SK-N-SH (cell line): ENCODE data around the gene CD36. TPM values are rescaled to one million over a fixed set of nuclear protein-coding genes. Genes with fewer than 3 reads are reported as not detected.

ENCODE experiments used
- CTCF ChIA-PET: fragments of 300-600, 350-600 bp; formaldehyde crosslinking; extraction: SDS; loops from one replicate; lab custom pipeline; 2021; lab: Yijun Ruan, JAX
- POLR2A ChIA-PET: fragments of 350-600 bp; sonication (Branson Sonifier 250); formaldehyde crosslinking; extraction: SDS; loops from one replicate; lab custom pipeline; 2020; ENCODE audit warnings: antibody characterized with exemption, inconsistent platforms; lab: Yijun Ruan, JAX
- DNase-seq: peaks from one replicate; pipeline ENCODE4 v3.0.0; 2012
- H2AFZ ChIP-seq: fragments of 200-600 bp; sonication (generic); 2 replicates; pipeline ENCODE4 v1.8.1; 2016; ENCODE audit warnings: antibody characterized with exemption, mild to moderate bottlenecking, low read depth
- H3F3A ChIP-seq: fragments of 200-600 bp; sonication (generic); replicated peaks from 2 replicates; pipeline ENCODE3; 2016; ENCODE audit warnings: antibody characterized with exemption, mild to moderate bottlenecking; ENCODE audit not compliant: insufficient read depth
- H3K27ac ChIP-seq, 2 experiments: fragments of 200-500 bp in 1 of 2; fragments of 200-600 bp in 1 of 2; sonication (Bioruptor generic) in 1 of 2; sonication (generic), shearing (Covaris generic) in 1 of 2; 2 replicates each; pipeline versions ENCODE4 v1.5.1 to v1.6.1; 2014 to 2016; ENCODE audit warnings: low read depth in 2 of 2, inconsistent platforms in 1 of 2, low read length in 1 of 2, mild to moderate bottlenecking in 1 of 2, mixed read lengths in 1 of 2
- H3K27me3 ChIP-seq: fragments of 200-600 bp; sonication (generic), shearing (Covaris generic); 2 replicates; pipeline ENCODE4 v1.6.1; 2016; ENCODE audit warnings: mixed run types; ENCODE audit not compliant: insufficient read depth
- H3K36me3 ChIP-seq, 2 experiments: fragments of 200-500 bp in 1 of 2; fragments of 200-600 bp in 1 of 2; sonication (Bioruptor generic) in 1 of 2; sonication (generic) in 1 of 2; replicated peaks in 1 of 2; 2 replicates each; pipeline versions ENCODE3 to v1.5.1; 2014 to 2016; ENCODE audit warnings: low read length in 1 of 2, mild to moderate bottlenecking in 1 of 2; ENCODE audit not compliant: insufficient read depth in 2 of 2, control insufficient read depth in 1 of 2
- H3K4me1 ChIP-seq, 2 experiments: fragments of 200-500 bp in 1 of 2; fragments of 200-600 bp in 1 of 2; sonication (Bioruptor generic) in 1 of 2; sonication (generic), shearing (Covaris generic) in 1 of 2; 2 replicates each; pipeline versions ENCODE4 v1.5.1 to v1.6.1; 2014 to 2016; ENCODE audit warnings: low read depth in 1 of 2, low read length in 1 of 2, mixed run types in 1 of 2; ENCODE audit not compliant: insufficient read depth in 2 of 2, control insufficient read depth in 1 of 2
- H3K4me2 ChIP-seq: fragments of 200-600 bp; sonication (generic), shearing (Covaris generic); 2 replicates; pipeline ENCODE4 v1.6.1; 2017; ENCODE audit warnings: mixed run types
- H3K4me3 ChIP-seq, 2 experiments: fragments of 200-500 bp in 1 of 2; fragments of 200-600 bp in 1 of 2; sonication (Bioruptor generic) in 1 of 2; sonication (generic), shearing (Covaris generic) in 1 of 2; 2 replicates each; pipeline versions ENCODE4 v1.5.1 to v1.8.1; 2014 to 2016; ENCODE audit warnings: low read depth in 2 of 2, inconsistent platforms in 1 of 2, low read length in 1 of 2, mild to moderate bottlenecking in 1 of 2, mixed read lengths in 1 of 2, moderate library complexity in 1 of 2
- H3K79me2 ChIP-seq: fragments of 200-600 bp; sonication (generic); 2 replicates; pipeline ENCODE4 v1.8.1; 2017; ENCODE audit warnings: mild to moderate bottlenecking; ENCODE audit not compliant: insufficient read depth
- H3K9ac ChIP-seq: fragments of 200-600 bp; sonication (generic); 2 replicates; pipeline ENCODE4 v1.6.1; 2017; ENCODE audit warnings: mixed run types
- H3K9me2 ChIP-seq: fragments of 200-600 bp; sonication (generic); 2 replicates; pipeline ENCODE4 v1.6.1; 2017; ENCODE audit warnings: mixed run types
- H3K9me3 ChIP-seq: fragments of 200-600 bp; sonication (generic); 2 replicates; pipeline ENCODE4 v1.6.1; 2017; ENCODE audit warnings: mixed run types, mild to moderate bottlenecking, moderate library complexity
- H4K20me1 ChIP-seq: fragments of 200-600 bp; sonication (generic); 2 replicates; pipeline ENCODE4 v1.6.1; 2017; ENCODE audit warnings: mild to moderate bottlenecking, mixed run types; ENCODE audit not compliant: insufficient read depth
- CHD2 ChIP-seq: fragments of 150-350 bp; IDR thresholded peaks from 2 replicates; pipeline ENCODE4 v1.6.1; 2018; ENCODE audit warnings: low read length; ENCODE audit not compliant: partially characterized antibody
- ELF1 ChIP-seq: IDR thresholded peaks from 2 replicates; pipeline ENCODE4 v1.4.0; 2012
- EP300 ChIP-seq, 2 experiments: IDR thresholded peaks; 2 replicates each; pipeline versions ENCODE4 v1.4.0 to v1.6.1; 2012; ENCODE audit warnings: borderline replicate concordance in 1 of 2, low read depth in 1 of 2, low read length in 1 of 2
- EZH2phosphoT487 ChIP-seq: fragments of 200-600 bp; sonication (generic); IDR thresholded peaks from 2 replicates; pipeline ENCODE4 v1.6.1; 2017; ENCODE audit warnings: low read depth, mixed run types, mild to moderate bottlenecking, antibody characterized with exemption, moderate library complexity, borderline replicate concordance
- FOSL2 ChIP-seq: IDR thresholded peaks from 2 replicates; pipeline ENCODE4 v1.4.0; 2012; ENCODE audit warnings: low read depth, mild to moderate bottlenecking, moderate library complexity, borderline replicate concordance
- FOXM1 ChIP-seq: IDR thresholded peaks from 2 replicates; pipeline ENCODE4 v1.4.0; 2012; ENCODE audit warnings: low read depth, mild to moderate bottlenecking
- GABPA ChIP-seq: IDR thresholded peaks from 2 replicates; pipeline ENCODE4 v1.4.0; 2012; ENCODE audit warnings: low read depth, mild to moderate bottlenecking
- GATA2 ChIP-seq: sonication (generic); formaldehyde crosslinking; IDR thresholded peaks from 2 replicates; pipeline ENCODE4 v1.5.0; 2020; ENCODE audit warnings: mild to moderate bottlenecking, missing genetic modification reagents
- JUND ChIP-seq: IDR thresholded peaks from 2 replicates; pipeline ENCODE4 v1.4.0; 2012
- MEF2A ChIP-seq: IDR thresholded peaks from 2 replicates; pipeline ENCODE4 v1.4.0; 2012; ENCODE audit warnings: low read depth, borderline replicate concordance
- MXI1 ChIP-seq: IDR thresholded peaks from 2 replicates; pipeline ENCODE4 v1.6.1; 2012; ENCODE audit warnings: mild to moderate bottlenecking, low read depth, low read length, improper control_type of control experiment
- NFIC ChIP-seq: IDR thresholded peaks from 2 replicates; pipeline ENCODE4 v1.4.0; 2012; ENCODE audit warnings: borderline replicate concordance
- NRF1 ChIP-seq: IDR thresholded peaks from 2 replicates; pipeline ENCODE4 v1.6.1; 2012; ENCODE audit warnings: low read depth, mild to moderate bottlenecking, low read length
- POLR2AphosphoS5 ChIP-seq: IDR thresholded peaks from 2 replicates; pipeline ENCODE4 v1.6.1; 2012; ENCODE audit warnings: low read depth, low read length
- RAD21 ChIP-seq: IDR thresholded peaks from 2 replicates; pipeline ENCODE4 v1.6.1; 2012; ENCODE audit warnings: mild to moderate bottlenecking, low read length
- RFX5 ChIP-seq: IDR thresholded peaks from 2 replicates; pipeline ENCODE4 v1.6.1; 2012; ENCODE audit warnings: mild to moderate bottlenecking, improper control_type of control experiment, low read length
- RXRA ChIP-seq: IDR thresholded peaks from 2 replicates; pipeline ENCODE4 v1.4.0; 2012; ENCODE audit warnings: low read depth, mild to moderate bottlenecking, borderline replicate concordance
- SIN3A ChIP-seq: IDR thresholded peaks from 2 replicates; pipeline ENCODE4 v1.6.1; 2012; ENCODE audit warnings: low read depth, mild to moderate bottlenecking, low read length, moderate library complexity, borderline replicate concordance
- TAF1 ChIP-seq: IDR thresholded peaks from 2 replicates; pipeline ENCODE4 v1.6.1; 2012; ENCODE audit warnings: low read depth, mild to moderate bottlenecking, low read length, moderate library complexity, borderline replicate concordance
- TCF12 ChIP-seq: IDR thresholded peaks from 2 replicates; pipeline ENCODE4 v1.4.0; 2012
- TEAD4 ChIP-seq: IDR thresholded peaks from 2 replicates; pipeline ENCODE4 v1.4.0; 2012; ENCODE audit warnings: mild to moderate bottlenecking, borderline replicate concordance; ENCODE audit not compliant: insufficient read depth
- YY1 ChIP-seq: IDR thresholded peaks from 2 replicates; pipeline ENCODE4 v1.4.0; 2012; ENCODE audit warnings: low read depth, mild to moderate bottlenecking
- whole genome bisulfite sequencing: methylation state at CpG from one replicate; pipeline ENCODE4 v1.1.6; 2017; ENCODE audit warnings: low lambda C conversion rate; 5-methylcytosine and 5-hydroxymethylcytosine counted together
- polyA plus RNA-seq, 3 experiments: library from polyadenylated mRNA; depleted of rRNA; stranded (reverse); fragments of >200 nt; gene quantifications; 2 replicates each; pipeline ENCODE4 v1.2.3, GENCODE V29; 2012
- TF ChIP-seq, protein P1 (sequence below): fragments of 150-350 bp; IDR thresholded peaks from 2 replicates; pipeline ENCODE4 v1.6.1; 2017; ENCODE audit warnings: antibody characterized with exemption, low read length, low read depth, borderline replicate concordance
- TF ChIP-seq, protein P2 (sequence below): fragments of 150-350 bp; IDR thresholded peaks from 2 replicates; pipeline ENCODE4 v1.6.1; 2016; ENCODE audit warnings: mild to moderate bottlenecking, low read depth, low read length
- TF ChIP-seq, protein P3 (sequence below): IDR thresholded peaks from 2 replicates; pipeline ENCODE4 v1.4.0; 2012; ENCODE audit warnings: low read depth, borderline replicate concordance
- TF ChIP-seq, protein P4 (sequence below): IDR thresholded peaks from 2 replicates; pipeline ENCODE4 v1.4.0; 2012; ENCODE audit warnings: low read depth
- TF ChIP-seq, protein P5 (sequence below): IDR thresholded peaks from 2 replicates; pipeline ENCODE4 v1.4.0; 2012; ENCODE audit warnings: low read depth, borderline replicate concordance
- TF ChIP-seq, protein P6 (sequence below): IDR thresholded peaks from 2 replicates; pipeline ENCODE4; 2012

CD36 gene
- polyA plus RNA-seq, 1 of the 3 experiments (the other 2 are of a cell fraction), result 0.10 TPM

DNA sequence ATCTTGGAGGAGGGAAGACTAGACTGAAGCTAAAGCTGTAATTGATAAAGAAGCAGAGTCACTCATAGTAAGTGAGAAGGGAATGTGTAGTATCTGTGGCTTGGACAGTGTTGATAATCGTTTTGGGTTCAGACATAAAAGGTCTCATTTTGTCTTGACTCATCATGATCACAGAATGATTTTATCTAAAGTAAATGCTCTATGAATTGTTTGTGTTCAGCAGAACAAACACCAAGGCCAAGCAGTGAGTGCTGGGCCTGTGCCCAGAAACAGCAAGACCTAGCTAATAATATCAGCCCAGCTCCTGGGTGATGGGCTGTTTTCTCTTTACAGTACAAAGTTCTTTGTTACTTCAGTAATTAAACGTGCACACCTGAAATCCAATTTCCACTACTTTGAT, 26.7 kb upstream of the CD36 start:
- DNase-seq, result no peak
- TF ChIP-seq EZH2phosphoT487 (no peak), NFIC (peak; percentile 83), NRF1 (no peak), RAD21 (no peak), CHD2 (no peak), RXRA (peak; percentile 38; the same call in 1 of the 2 replicates), GABPA (no peak), RFX5 (no peak), EP300 (IDR thresholded peaks at IDR 0.05; ENCODE audit: borderline replicate concordance in 1 of 2, low read depth in 1 of 2, low read length in 1 of 2) (peak in 1 of 2 experiments; percentile 73; a peak in 2 of 4 replicates), SIN3A (no peak), FOSL2 (peak; percentile 64; the same call in 1 of the 2 replicates), FOXM1 (no peak), POLR2AphosphoS5 (peak; percentile 48; the same call in 1 of the 2 replicates), MXI1 (no peak), TEAD4 (peak; percentile 71; the same call in 1 of the 2 replicates), TCF12 (peak; percentile 84), ELF1 (no peak), JUND (peak; percentile 80), MEF2A (peak; percentile 69), YY1 (no peak), TAF1 (no peak), GATA2 (CRISPR knock-in tag) (no peak)
- TF ChIP-seq, protein P1, sequence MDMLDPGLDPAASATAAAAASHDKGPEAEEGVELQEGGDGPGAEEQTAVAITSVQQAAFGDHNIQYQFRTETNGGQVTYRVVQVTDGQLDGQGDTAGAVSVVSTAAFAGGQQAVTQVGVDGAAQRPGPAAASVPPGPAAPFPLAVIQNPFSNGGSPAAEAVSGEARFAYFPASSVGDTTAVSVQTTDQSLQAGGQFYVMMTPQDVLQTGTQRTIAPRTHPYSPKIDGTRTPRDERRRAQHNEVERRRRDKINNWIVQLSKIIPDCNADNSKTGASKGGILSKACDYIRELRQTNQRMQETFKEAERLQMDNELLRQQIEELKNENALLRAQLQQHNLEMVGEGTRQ, result no peak
- TF ChIP-seq, protein P2, sequence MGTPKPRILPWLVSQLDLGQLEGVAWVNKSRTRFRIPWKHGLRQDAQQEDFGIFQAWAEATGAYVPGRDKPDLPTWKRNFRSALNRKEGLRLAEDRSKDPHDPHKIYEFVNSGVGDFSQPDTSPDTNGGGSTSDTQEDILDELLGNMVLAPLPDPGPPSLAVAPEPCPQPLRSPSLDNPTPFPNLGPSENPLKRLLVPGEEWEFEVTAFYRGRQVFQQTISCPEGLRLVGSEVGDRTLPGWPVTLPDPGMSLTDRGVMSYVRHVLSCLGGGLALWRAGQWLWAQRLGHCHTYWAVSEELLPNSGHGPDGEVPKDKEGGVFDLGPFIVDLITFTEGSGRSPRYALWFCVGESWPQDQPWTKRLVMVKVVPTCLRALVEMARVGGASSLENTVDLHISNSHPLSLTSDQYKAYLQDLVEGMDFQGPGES, result no peak
- TF ChIP-seq, protein P3, sequence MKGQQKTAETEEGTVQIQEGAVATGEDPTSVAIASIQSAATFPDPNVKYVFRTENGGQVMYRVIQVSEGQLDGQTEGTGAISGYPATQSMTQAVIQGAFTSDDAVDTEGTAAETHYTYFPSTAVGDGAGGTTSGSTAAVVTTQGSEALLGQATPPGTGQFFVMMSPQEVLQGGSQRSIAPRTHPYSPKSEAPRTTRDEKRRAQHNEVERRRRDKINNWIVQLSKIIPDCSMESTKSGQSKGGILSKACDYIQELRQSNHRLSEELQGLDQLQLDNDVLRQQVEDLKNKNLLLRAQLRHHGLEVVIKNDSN, result no peak
- TF ChIP-seq, protein P4, sequence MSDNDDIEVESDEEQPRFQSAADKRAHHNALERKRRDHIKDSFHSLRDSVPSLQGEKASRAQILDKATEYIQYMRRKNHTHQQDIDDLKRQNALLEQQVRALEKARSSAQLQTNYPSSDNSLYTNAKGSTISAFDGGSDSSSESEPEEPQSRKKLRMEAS, result no peak
- TF ChIP-seq, protein P5, sequence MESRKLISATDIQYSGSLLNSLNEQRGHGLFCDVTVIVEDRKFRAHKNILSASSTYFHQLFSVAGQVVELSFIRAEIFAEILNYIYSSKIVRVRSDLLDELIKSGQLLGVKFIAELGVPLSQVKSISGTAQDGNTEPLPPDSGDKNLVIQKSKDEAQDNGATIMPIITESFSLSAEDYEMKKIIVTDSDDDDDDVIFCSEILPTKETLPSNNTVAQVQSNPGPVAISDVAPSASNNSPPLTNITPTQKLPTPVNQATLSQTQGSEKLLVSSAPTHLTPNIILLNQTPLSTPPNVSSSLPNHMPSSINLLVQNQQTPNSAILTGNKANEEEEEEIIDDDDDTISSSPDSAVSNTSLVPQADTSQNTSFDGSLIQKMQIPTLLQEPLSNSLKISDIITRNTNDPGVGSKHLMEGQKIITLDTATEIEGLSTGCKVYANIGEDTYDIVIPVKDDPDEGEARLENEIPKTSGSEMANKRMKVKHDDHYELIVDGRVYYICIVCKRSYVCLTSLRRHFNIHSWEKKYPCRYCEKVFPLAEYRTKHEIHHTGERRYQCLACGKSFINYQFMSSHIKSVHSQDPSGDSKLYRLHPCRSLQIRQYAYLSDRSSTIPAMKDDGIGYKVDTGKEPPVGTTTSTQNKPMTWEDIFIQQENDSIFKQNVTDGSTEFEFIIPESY, result peak; percentile 63; the same call in 1 of the 2 replicates
- TF ChIP-seq, protein P6, sequence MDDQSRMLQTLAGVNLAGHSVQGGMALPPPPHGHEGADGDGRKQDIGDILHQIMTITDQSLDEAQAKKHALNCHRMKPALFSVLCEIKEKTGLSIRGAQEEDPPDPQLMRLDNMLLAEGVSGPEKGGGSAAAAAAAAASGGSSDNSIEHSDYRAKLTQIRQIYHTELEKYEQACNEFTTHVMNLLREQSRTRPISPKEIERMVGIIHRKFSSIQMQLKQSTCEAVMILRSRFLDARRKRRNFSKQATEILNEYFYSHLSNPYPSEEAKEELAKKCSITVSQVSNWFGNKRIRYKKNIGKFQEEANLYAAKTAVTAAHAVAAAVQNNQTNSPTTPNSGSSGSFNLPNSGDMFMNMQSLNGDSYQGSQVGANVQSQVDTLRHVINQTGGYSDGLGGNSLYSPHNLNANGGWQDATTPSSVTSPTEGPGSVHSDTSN, result peak; percentile 82

More for the DNA sequence above, 26.7 kb upstream of the CD36 start:
- Histone ChIP-seq H3K36me3 (no peaks in the 10 kb centered on the region), H3F3A (peaks cover 19% of the 10 kb centered on the region), H4K20me1 (no peaks in the 10 kb centered on the region), H3K79me2 (no peaks in the 10 kb centered on the region), H2AFZ (no peak overlapping the region), H3K9me3 (no peaks in the 10 kb centered on the region), H3K27me3 (no peaks in the 10 kb centered on the region), H3K9me2 (no peaks in the 10 kb centered on the region), H3K27ac (peak overlapping the region; percentile 17 to 44; a peak in 3 of 4 replicates), H3K9ac (no peak overlapping the region), H3K4me3 (no peak overlapping the region), H3K4me2 (peak overlapping the region; percentile 44; the same call in 1 of the 2 replicates), H3K4me1 (peaks cover 3 to 20% of the 10 kb centered on the region in 2 experiments)
- ChIA-PET CTCF (no interaction called here), POLR2A (no interaction called here)
- WGBS, result 17% methylated on average over 2 of the region's 2 CpGs
